NCI-H2171 (cell line): ENCODE data around the gene EEPD1.
A peak's percentile ranks its signal among the peaks of the same experiment; 100 is the strongest.

ENCODE experiments used
- DNase-seq: peaks from one replicate; lab custom pipeline; 2025; lab: John Stamatoyannopoulos, UW

EEPD1 gene

DNA sequence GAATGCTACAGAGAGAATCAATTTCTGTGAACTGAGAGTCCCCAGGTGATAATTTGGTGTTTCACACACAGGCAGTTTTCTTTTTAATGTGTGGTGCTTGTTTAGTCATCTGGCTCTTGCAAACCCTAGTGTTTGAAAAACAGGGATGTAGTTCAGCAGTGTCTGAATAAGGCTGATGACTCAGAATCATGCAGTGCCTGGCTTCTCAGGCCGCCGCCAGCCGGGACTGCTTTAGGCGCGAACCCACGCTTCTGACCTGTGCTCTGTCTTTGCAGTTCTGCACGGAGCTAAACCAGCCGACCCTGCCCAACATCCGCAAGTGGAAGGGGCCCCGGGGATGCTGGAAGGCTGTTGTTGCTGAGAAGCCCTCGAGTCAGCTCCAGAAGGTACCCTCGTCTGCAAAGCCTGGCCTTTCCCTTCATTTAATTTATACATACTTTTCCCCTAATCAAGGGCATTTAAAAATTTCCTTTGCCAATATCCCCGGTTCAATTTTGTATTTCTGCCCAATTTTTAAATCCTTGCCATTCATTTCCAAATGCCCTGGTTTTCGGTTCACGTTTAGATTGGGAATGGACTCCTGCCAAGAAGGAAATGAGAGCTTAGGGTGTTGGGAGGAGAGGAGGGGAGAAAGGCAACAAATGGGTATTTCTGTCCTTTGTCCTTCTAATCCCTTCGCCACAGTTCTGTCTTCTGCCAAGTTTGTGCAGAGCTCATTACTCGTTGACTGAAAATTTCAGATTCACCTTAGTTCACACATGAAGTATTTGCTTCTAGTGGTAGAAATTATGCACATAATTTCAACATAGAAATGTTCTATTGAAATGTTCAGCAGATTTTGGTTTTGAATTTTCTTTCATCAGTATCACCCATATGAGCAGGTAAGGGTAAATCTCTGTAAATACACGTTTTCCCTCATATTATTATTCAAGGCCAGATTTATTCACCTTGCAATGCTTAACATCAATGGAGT is 128.1 kb downstream of the EEPD1 start:
- DNase-seq, result peak; percentile 39

DNA sequence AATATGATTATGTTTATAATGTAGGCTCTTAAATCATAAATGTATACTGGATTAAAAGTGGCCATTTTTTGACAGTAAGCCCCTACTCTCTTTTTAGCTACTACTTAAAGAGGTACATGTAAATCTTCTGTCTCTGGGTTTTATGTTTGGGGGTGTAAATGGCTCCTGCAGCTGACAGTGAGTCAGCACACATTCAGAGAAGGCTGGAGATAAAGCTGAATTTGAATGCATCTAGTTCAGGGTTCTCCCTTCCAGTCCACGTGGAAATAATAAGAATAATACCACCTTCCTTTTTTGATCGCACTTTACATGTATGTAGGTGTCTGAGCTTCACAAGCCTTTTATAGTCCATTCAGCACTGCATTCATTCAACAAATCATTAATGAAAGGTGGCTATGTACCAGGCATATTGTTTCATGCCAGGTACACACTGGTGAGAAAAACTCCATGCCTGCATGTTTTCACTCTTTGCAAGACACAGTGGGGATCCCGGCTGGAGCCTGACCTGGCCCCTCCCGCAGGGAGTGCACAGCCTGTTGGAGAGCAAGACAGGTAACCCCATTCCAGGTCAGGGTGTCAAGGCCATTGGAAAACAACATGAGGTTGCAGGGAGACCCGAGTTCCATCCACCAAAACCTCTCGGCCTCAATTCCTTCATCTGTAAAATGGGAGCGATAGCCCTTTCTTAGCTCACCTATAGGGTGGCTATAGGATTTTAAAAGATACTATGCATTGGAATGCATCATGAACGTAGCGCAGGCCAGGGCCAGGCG is 129.1 kb downstream of the EEPD1 start:
- no peak for DNase-seq

GRCh38 chr7:36283181-36283580 is 130.1 kb downstream of the EEPD1 start:
- DNase-seq, result no peak

DNA sequence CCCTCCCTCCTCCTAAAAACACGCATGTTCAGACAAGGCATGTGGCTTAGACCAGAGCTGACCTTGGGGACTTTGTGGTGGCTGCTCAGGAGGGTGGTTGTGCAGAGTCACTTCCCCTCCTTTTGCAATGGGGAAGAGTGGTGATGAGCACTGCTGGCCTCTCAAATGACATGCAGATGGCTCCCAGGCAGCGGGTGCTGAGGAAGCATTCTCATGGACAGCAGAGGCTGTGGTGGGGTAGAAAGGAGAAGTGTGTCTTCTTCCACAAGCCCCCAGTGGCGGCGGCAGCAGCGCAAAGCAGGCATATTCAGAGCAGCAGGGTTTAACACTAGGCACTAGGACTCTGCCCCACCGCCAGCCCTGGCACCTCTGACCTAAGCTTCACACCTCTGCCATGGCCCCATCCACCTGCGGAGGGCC is 130.7 kb downstream of the EEPD1 start:
- no peak for DNase-seq

GRCh38 chr7:36284456-36285090 is 131.5 kb downstream of the EEPD1 start:
- DNase-seq, result no peak

DNA sequence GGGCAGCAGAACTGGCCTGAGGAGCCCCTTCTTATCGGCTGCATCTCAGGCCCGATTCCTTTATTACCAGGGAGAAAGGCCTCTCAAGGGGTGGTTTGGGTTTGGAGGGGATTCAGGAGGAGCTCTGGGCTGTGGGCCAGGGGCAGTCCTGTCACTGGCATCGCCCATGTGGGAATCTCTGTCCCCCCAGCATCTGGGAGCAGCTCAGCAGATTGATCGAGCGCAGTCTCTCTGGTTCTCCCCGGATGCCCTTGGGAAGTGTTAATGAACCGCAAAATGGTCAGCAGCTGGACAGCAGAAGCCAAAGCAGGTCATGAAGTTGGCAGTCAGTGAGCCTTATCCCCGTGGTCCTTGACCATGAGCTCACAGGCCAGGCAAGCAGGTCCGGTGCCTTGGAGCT is 132.2 kb downstream of the EEPD1 start:
- no peak for DNase-seq

DNA sequence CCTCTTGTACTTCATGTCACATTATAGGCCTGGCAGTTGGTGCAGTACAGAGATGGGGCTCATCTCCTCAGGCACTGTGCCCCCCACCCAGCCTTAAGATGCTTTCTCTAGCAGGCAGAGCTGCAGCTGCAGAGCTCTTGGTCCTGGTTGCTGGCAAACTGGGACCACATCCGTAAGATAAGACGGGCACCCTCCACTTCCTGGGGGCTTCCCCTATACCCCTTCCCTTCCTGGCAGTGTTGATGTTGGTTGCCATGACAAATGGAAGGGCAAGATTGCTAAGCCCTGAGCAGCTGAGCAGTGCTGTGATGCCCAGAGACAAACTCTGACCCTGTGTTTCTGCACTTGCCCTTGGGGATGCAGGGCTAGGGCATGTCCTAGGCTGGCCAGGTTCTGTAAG is 133.2 kb downstream of the EEPD1 start:
- DNase-seq, result no peak

DNA sequence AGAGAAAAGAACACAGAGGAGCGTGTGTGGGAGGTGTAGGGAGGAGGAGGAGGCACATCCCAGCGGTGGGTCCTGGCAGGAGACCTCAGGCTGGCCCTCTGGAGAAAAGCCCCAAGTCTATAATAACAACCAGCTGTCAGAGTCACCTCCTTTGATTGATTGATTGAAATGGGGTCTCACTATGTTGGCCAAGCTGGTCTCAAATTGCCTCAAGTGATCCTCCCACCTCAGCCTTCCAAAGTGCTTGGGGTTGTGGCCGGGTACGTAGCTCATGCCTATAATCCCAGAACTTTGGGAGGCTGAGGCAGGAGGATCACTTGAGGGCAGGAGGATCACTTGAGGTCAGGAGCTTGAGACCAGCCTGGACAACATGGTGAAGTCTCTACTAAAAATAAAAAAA is 133.6 kb downstream of the EEPD1 start:
- DNase-seq, result no peak

GRCh38 chr7:36287371-36288241 is 134.6 kb downstream of the EEPD1 start:
- no peak for DNase-seq

GRCh38 chr7:36288501-36288900 is 135.4 kb downstream of the EEPD1 start:
- DNase-seq, result no peak

GRCh38 chr7:36289833-36290661 is 137.0 kb downstream of the EEPD1 start:
- no peak for DNase-seq

DNA sequence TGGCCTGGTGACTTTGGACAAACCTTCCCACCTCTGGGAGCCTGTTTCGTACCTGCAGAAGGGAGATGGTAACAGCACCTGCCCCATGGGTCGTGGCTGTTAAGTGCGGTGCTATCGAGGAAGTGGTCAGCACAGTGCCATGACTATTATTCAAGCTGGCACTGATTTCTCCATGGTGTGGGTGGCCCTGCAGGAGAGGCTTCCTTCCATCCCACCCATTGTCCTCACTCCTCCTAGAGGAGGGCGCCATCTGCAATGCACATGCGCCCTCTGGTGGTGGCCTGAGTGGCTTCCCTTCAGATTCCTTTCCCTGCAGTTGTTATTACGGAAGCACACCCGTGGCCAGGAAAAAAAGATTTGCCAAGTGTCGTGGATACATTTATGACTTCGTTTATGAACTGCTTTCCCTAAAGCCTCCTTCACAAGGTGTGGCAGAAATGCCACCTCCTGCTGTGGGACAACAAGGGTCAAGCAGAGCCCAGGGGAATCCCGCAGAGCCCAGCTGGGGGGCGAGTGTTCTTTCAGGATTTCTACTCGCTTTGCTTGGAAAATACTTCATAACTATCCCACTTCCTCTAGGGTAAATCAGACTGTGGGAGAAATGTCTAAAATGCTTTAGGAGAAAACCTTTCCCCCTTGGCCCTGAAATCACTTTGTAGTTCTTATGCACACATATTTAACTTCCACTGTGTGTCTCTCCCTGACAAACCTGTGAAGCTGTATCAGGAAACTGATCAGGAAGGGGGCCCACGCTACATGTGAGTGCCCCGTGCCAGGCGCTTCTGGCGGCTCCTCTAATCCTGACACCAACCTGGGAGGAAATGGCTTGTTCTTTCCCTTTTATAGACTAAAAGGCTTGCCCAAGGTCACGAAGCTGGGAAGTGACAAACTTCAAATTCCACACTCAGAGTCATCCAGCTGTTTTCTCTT is 138.6 kb downstream of the EEPD1 start:
- peak; percentile 58 for DNase-seq

GRCh38 chr7:36295090-36295489 is 142.0 kb downstream of the EEPD1 start:
- no peak for DNase-seq

DNA sequence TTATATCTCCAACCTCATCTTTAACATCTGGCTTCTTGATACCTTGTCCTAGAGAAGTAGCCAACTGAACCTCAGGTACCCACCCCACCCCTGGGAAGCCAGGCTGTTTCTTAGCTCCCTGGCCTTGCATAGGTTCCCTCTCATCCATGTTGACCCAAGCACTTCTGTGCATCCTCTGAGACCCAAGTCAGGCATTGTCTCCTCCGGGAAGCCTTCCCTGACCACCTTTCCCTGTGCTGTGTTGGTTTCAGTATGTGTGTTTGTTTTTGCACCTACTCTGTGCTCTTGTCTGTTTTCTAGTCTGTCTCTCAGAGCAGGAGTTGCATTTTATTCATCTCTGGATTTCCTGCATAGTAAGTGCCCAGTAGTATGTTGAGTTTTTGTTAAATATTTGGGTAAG is 143.2 kb downstream of the EEPD1 start:
- DNase-seq, result no peak

DNA sequence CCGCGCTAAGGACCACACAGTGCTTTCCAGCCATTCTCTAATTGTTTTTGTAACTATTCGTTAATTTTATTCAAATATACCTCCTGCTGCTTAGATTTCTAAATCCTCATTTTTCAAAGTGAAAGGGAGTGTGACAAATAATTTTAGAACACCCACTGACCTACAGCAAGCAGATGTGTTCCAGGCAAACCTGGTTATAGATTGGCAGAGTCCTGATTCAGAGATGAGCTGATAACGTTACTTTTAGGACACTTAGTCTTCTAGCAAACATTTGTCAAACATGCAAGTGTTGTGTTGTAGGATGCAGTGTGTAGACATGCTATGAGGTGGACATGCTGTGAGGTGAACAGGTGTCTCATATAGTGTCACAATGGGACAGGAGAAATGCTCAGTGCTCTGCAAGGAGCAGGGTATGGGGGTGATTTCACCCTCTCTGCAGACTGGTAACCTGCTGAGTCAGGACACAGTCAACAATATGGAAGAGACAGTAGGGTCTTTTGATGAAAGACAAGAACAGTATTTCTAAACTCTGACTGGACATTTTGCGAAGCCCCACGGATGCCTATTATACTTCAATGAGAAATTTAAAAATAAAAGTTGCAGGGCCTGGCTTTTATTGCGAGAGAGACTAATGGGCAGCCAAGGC is 144.4 kb downstream of the EEPD1 start:
- no peak for DNase-seq

GRCh38 chr7:36298106-36298505 is 145.1 kb downstream of the EEPD1 start:
- DNase-seq, result no peak

DNA sequence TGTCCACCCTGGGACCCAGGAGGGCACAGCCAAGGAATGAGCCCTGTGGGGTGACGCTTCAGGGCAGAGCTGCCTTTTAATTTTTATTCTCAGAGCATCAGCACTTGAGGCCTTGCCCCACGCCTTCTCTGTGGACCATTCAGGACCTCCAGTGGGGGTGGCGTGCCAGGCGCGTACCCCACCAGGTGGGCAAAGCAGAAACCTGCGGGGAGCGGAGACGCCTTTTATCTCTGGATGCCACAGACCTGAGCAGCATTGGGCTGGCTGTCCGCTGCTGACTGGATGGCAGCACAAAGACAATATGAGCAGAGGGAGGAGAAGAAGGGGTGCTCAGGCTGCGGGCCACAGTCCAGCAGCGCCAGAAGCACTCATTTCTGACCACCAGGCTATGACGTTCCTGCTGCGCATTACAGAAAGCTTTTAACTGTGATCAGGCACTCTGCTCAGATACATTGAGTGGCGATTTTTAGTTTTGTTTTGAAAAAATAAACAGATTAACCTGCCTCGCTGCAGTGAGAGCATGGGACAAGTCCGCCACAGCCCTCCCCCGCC is 146.2 kb downstream of the EEPD1 start:
- no peak for DNase-seq

DNA sequence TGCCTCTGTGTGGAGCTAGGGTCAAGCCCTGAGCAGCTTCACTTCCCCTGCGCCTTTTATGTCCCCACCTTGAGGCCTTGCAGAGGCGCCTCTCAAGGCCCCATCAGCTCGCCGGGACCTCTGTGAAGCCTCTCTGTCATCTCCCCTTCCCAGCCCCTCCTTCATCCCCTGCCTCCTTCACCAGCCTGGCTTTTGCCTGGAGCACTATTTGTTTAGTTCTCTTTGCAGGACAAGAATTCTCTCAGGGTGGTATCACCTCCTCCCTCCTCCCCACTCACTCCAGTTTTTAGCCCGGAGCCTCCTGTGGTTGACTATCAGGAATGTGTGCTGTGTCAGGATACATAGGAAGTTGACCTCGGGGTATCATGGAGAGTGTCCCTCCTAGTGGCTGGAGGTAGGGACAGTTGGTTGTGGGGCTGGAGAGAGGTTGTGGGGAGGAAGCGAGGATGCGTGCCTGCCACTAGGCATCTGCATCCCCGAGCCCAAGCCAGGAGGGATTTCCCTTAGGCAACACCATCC is 146.8 kb downstream of the EEPD1 start:
- DNase-seq, result no peak
